ENCODE data around the gene DXO. TPM values are rescaled to one million over a fixed set of nuclear protein-coding genes. Genes with fewer than 3 reads are reported as not detected.
A peak's percentile ranks its signal among the peaks of the same experiment; 100 is the strongest.

Gene DXO
- total RNA-seq, 1 experiment from 2014 or later: 43.6 TPM

DNA sequence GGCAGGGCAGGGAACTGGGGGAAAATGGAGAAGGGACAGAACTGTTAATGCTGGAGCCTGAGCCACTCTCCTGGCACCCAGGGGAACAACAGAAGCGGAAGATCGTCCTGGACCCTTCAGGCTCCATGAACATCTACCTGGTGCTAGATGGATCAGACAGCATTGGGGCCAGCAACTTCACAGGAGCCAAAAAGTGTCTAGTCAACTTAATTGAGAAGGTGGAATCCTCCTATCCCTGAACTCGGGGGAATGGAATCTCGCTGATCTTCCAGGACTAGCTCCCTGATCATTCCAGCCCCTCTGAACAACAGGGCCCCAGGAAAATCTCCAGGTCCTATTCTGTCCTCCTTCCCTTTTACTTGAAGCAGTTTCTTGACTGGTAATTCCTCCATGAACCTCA, 24.1 kb downstream of the DXO start:
- no TSS peak for BruUV-seq (replicated peaks)
- DNase-seq: no peak
- peak overlapping the region; percentile 84 for H3K27ac Mint-ChIP-seq (ENCODE audit: unreplicated experiment)
- no peaks in the 10 kb centered on the region for H3K9me3 Mint-ChIP-seq (ENCODE audit: low read depth, unreplicated experiment)
- TF ChIP-seq, protein P1, sequence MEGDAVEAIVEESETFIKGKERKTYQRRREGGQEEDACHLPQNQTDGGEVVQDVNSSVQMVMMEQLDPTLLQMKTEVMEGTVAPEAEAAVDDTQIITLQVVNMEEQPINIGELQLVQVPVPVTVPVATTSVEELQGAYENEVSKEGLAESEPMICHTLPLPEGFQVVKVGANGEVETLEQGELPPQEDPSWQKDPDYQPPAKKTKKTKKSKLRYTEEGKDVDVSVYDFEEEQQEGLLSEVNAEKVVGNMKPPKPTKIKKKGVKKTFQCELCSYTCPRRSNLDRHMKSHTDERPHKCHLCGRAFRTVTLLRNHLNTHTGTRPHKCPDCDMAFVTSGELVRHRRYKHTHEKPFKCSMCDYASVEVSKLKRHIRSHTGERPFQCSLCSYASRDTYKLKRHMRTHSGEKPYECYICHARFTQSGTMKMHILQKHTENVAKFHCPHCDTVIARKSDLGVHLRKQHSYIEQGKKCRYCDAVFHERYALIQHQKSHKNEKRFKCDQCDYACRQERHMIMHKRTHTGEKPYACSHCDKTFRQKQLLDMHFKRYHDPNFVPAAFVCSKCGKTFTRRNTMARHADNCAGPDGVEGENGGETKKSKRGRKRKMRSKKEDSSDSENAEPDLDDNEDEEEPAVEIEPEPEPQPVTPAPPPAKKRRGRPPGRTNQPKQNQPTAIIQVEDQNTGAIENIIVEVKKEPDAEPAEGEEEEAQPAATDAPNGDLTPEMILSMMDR (IDR thresholded peaks at IDR 0.05; ENCODE audit: unreplicated experiment): no peak
- intact Hi-C loops (cut with micrococcal nuclease; ENCODE audit: unreplicated experiment): loop anchor here (10.0 kb wide), 2 partner anchors 173 to 247 kb away; partner anchors contain the start of genes GPSM3, PBX2 and VWA7
- peak overlapping the region; percentile 77 for H3K4me3 Mint-ChIP-seq (ENCODE audit: low read depth, unreplicated experiment)
- H3K4me1 Mint-ChIP-seq (ENCODE audit: low read depth, unreplicated experiment): peaks cover 66% of the 10 kb centered on the region
- H3K36me3 Mint-ChIP-seq (ENCODE audit: insufficient read depth, unreplicated experiment): peaks cover 74% of the 10 kb centered on the region
- H3K27me3 Mint-ChIP-seq (ENCODE audit: unreplicated experiment): no peaks in the 10 kb centered on the region
- CTCF ChIA-PET: no interaction called here

DNA sequence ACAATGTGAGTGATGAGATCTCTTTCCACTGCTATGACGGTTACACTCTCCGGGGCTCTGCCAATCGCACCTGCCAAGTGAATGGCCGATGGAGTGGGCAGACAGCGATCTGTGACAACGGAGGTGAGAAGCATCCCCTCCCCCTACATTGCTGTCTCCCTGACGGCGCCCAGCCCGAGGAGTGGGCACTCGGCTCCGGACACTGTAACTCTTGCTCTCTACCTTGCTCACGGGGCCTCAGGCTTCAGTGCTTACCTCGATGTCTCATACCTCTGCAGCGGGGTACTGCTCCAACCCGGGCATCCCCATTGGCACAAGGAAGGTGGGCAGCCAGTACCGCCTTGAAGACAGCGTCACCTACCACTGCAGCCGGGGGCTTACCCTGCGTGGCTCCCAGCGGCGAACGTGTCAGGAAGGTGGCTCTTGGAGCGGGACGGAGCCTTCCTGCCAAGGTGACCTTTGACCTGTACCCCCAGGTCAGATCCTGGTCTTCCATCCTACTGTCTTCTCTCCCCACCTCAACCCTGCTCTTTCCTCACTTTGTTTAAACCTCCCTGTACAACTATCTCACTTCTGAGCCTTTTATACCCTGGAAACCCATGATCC, 24.8 kb downstream of the DXO start:
- peaks cover 70% of the 10 kb centered on the region for H3K4me1 Mint-ChIP-seq (ENCODE audit: low read depth, unreplicated experiment)
- intact Hi-C loops (cut with micrococcal nuclease; ENCODE audit: unreplicated experiment): loop anchor here (10.0 kb wide), 2 partner anchors 172 to 248 kb away; partner anchors contain the start of genes GPSM3, PBX2 and VWA7
- peak overlapping the region; percentile 84 for H3K27ac Mint-ChIP-seq (ENCODE audit: unreplicated experiment)
- no peak for DNase-seq
- no peaks in the 10 kb centered on the region for H3K9me3 Mint-ChIP-seq (ENCODE audit: low read depth, unreplicated experiment)
- no peaks in the 10 kb centered on the region for H3K27me3 Mint-ChIP-seq (ENCODE audit: unreplicated experiment)
- H3K4me3 Mint-ChIP-seq (ENCODE audit: low read depth, unreplicated experiment): peak overlapping the region; percentile 77
- no TSS peak for BruUV-seq (replicated peaks)
- H3K36me3 Mint-ChIP-seq (ENCODE audit: insufficient read depth, unreplicated experiment): peaks cover 67% of the 10 kb centered on the region
- CTCF ChIA-PET: no interaction called here
- TF ChIP-seq, protein P1 (IDR thresholded peaks at IDR 0.05; ENCODE audit: unreplicated experiment): no peak

DNA sequence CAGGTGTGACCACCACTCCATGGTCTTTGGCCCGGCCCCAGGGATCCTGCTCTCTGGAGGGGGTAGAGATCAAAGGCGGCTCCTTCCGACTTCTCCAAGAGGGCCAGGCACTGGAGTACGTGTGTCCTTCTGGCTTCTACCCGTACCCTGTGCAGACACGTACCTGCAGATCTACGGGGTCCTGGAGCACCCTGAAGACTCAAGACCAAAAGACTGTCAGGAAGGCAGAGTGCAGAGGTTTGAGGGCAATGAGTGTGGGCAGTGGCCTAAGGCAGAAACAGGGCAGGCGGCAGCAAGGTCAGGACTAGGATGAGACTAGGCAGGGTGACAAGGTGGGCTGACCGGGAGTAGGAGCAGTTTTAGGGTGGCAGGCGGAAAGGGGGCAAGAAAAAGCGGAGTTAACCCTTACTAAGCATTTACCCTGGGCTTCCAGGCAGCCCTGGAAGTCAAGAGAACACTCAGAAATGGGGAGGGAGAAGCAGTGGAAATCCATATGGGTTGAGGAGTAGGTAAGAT, 25.5 kb downstream of the DXO start:
- H3K27ac Mint-ChIP-seq (ENCODE audit: unreplicated experiment): peak overlapping the region; percentile 84
- no peaks in the 10 kb centered on the region for H3K27me3 Mint-ChIP-seq (ENCODE audit: unreplicated experiment)
- BruUV-seq (replicated peaks): TSS peak; percentile 58
- no peaks in the 10 kb centered on the region for H3K9me3 Mint-ChIP-seq (ENCODE audit: low read depth, unreplicated experiment)
- peaks cover 77% of the 10 kb centered on the region for H3K4me1 Mint-ChIP-seq (ENCODE audit: low read depth, unreplicated experiment)
- H3K4me3 Mint-ChIP-seq (ENCODE audit: low read depth, unreplicated experiment): peak overlapping the region; percentile 77
- intact Hi-C loops (cut with micrococcal nuclease; ENCODE audit: unreplicated experiment): loop anchor here (10.0 kb wide), 2 partner anchors 172 to 248 kb away; partner anchors contain the start of genes GPSM3, PBX2 and VWA7
- H3K36me3 Mint-ChIP-seq (ENCODE audit: insufficient read depth, unreplicated experiment): peaks cover 61% of the 10 kb centered on the region
- TF ChIP-seq, protein P1 (IDR thresholded peaks at IDR 0.05; ENCODE audit: unreplicated experiment): no peak
- CTCF ChIA-PET: interaction anchor here (0.8 to 1.5 kb wide), 12 partner anchors 13 to 207 kb away, joined by 3 to 16 read pairs (median 5); partner anchors contain the start of genes DXO, EHMT2, LSM2 and MSH5
- no peak for DNase-seq

DNA sequence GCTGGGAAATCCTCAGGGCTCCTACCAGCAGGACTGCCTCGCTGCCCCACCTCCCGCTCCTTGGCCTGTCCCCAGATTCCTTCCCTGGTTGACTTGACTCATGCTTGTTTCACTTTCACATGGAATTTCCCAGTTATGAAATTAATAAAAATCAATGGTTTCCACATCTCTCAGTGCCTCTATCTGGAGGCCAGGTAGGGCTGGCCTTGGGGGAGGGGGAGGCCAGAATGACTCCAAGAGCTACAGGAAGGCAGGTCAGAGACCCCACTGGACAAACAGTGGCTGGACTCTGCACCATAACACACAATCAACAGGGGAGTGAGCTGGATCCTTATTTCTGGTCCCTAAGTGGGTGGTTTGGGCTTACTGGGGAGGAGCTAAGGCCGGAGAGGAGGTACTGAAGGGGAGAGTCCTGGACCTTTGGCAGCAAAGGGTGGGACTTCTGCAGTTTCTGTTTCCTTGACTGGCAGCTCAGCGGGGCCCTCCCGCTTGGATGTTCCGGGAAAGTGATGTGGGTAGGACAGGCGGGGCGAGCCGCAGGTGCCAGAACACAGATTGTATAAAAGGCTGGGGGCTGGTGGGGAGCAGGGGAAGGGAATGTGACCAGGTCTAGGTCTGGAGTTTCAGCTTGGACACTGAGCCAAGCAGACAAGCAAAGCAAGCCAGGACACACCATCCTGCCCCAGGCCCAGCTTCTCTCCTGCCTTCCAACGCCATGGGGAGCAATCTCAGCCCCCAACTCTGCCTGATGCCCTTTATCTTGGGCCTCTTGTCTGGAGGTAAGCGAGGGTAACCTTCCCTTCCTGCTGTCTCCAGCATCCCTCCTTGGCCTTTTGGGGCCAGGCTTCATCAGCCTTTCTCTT, 26.2 kb downstream of the DXO start, which contains the start of gene CFB:
CFB (plus strand) TSS at position 589 of the 863 bp plus-strand sequence; CDS start at position 716, 127 bp downstream.
- Mint-ChIP-seq H3K27ac (ENCODE audit: unreplicated experiment) (peak within 1 kb of the TSS; percentile 84), H3K4me1 (ENCODE audit: low read depth, unreplicated experiment) (peaks cover 84% of the 10 kb centered on the region), H3K36me3 (ENCODE audit: insufficient read depth, unreplicated experiment) (peaks cover 55% of the 10 kb centered on the region), H3K4me3 (ENCODE audit: low read depth, unreplicated experiment) (peak within 1 kb of the TSS; percentile 77), H3K27me3 (ENCODE audit: unreplicated experiment) (no peaks in the 10 kb centered on the region), H3K9me3 (ENCODE audit: low read depth, unreplicated experiment) (no peaks in the 10 kb centered on the region)
- CTCF ChIA-PET: interaction anchor here (0.6 to 1.5 kb wide), 18 partner anchors 14 to 893 kb away, joined by 3 to 16 read pairs (median 5); partner anchors contain the start of genes DXO, EHMT2, LSM2 and MSH5
- BruUV-seq (replicated peaks): no TSS peak
- intact Hi-C loops (cut with micrococcal nuclease; ENCODE audit: unreplicated experiment): loop anchor here (1.0 to 10.0 kb wide), 3 partner anchors 171 to 280 kb away; partner anchors contain the start of genes GPSM3, PBX2 and VWA7
- DNase-seq: peak; percentile 98
- TF ChIP-seq, protein P1 (IDR thresholded peaks at IDR 0.05; ENCODE audit: unreplicated experiment): no peak

All from Calu3 (cell line).